H1 (cell line): ENCODE measurements around the gene PCDH9.

ENCODE experiments used
- CEBPB ChIP-seq: IDR thresholded peaks from 2 replicates; pipeline ENCODE4 v1.6.1; 2012; ENCODE audit warnings: low read depth, low read length
- CREB1 ChIP-seq: IDR thresholded peaks from 2 replicates; pipeline ENCODE4 v1.6.1; 2012; ENCODE audit warnings: inconsistent platforms
- EP300 ChIP-seq, 2 experiments: IDR thresholded peaks; 1 replicate in 1 of 2; 2 replicates in 1 of 2; pipeline ENCODE4 v1.6.1; 2011 to 2012; ENCODE audit warnings: low read depth in 2 of 2, low read length in 2 of 2, mild to moderate bottlenecking in 2 of 2, borderline replicate concordance in 1 of 2, inconsistent platforms in 1 of 2, moderate library complexity in 1 of 2
- HDAC6 ChIP-seq: IDR thresholded peaks from one replicate; pipeline ENCODE4 v1.7.1; 2012; ENCODE audit warnings: low read depth, mild to moderate bottlenecking, inconsistent platforms, low read length, moderate library complexity
- JUND ChIP-seq: IDR thresholded peaks from 2 replicates; pipeline ENCODE4 v1.6.1; 2011; ENCODE audit warnings: mild to moderate bottlenecking, improper control_type of control experiment, low read length
- POLR2A ChIP-seq, 2 experiments: IDR thresholded peaks; 1 replicate in 1 of 2; 2 replicates in 1 of 2; pipeline ENCODE4 v1.6.1; 2011; ENCODE audit warnings: low read depth in 2 of 2, low read length in 2 of 2, mild to moderate bottlenecking in 2 of 2; ENCODE audit errors: control extremely low read depth in 1 of 2
- TEAD4 ChIP-seq: IDR thresholded peaks from 2 replicates; pipeline ENCODE4 v1.6.1; 2012; ENCODE audit warnings: low read depth, low read length, inconsistent platforms, mixed read lengths

DNA sequence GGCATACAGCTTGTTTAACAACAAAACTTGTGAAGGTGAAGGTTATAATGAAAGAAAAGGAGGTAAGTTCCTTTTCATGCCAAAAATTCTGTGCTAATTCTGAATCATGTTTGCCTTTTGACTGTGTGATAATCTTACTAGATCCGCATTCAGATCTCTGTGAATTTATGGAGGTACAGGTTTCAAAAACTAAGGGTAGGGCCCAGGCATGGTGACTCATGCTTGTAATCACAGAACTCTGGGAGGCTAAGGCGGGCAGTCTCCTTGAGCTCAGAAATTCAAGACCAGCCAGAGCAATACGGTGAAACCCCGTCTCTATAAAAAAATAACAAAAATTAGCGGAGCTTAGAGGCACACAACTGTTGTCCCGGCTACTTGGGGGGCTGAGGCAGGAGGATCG is 45.9 kb downstream of the PCDH9 start:
- TF ChIP-seq CREB1, result no peak
- TF ChIP-seq EP300 (IDR thresholded peaks at IDR 0.05; ENCODE audit: borderline replicate concordance in 1 of 2, low read depth in 2 of 2, low read length in 2 of 2), result no peak
- no peak for TF ChIP-seq TEAD4
- no peak for TF ChIP-seq POLR2A (IDR thresholded peaks at IDR 0.05; ENCODE audit: control extremely low read depth in 1 of 2, low read depth in 2 of 2, low read length in 2 of 2)
- no peak for TF ChIP-seq HDAC6
- TF ChIP-seq JUND, result no peak
- no peak for TF ChIP-seq CEBPB
